Kidney epithelial cell (primary cell): Measurements from ENCODE around the gene PHC2. TPM values are rescaled to one million over a fixed set of nuclear protein-coding genes. Genes with fewer than 3 reads are reported as not detected.

ENCODE experiments used
- DNase-seq: peaks from one replicate; pipeline ENCODE4 v3.0.0-alpha.2; 2010; ENCODE audit warnings: low read depth
- H3K27me3 ChIP-seq: 2 replicates; pipeline ENCODE4 v1.6.0; 2011; ENCODE audit warnings: low read length; ENCODE audit not compliant: control insufficient read depth, insufficient read depth
- H3K36me3 ChIP-seq: 2 replicates; pipeline ENCODE4 v1.5.1; 2011; ENCODE audit warnings: low read length; ENCODE audit not compliant: control insufficient read depth, insufficient read depth
- H3K4me3 ChIP-seq: 2 replicates; pipeline ENCODE4 v1.5.1; 2011; ENCODE audit warnings: low read depth, mild to moderate bottlenecking, control low read depth, low read length
- CTCF ChIP-seq: IDR thresholded peaks from 2 replicates; pipeline ENCODE4 v1.5.1; 2011; ENCODE audit warnings: mild to moderate bottlenecking, moderate library complexity, low read length, control low read depth, inconsistent platforms; ENCODE audit not compliant: insufficient read depth, poor library complexity, severe bottlenecking
- total RNA-seq: library from RNA; depleted of rRNA; stranded (reverse); fragments of >200 nt; gene quantifications from 2 replicates; pipeline ENCODE4 v1.2.3, GENCODE V29; 2015

Gene PHC2
- total RNA-seq, 1 donor from 2014 or later, result 216 TPM

DNA sequence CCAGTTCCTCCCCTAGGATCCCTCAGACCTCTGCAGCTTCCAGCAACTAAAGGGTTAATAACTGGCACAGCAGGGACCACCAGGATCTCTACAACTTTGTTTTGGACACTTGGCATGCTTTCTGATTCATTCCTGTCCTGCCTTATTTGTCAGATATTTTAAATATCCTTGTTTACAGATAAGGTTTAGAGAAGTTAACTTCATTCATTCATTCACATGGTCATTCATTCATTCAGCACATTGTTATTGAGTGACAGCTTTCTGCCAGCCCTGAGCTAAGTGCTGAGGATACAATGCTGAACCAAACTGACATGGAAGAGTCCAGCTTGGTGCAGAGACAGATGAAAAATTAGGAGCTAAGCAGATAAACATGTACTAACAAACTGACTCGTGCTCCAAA is 8.8 kb upstream of the PHC2 start:
- no peak overlapping the region for H3K4me3 ChIP-seq
- no peak for TF ChIP-seq CTCF
- no peak for DNase-seq
- H3K36me3 ChIP-seq, result no peaks in the 10 kb centered on the region
- no peaks in the 10 kb centered on the region for H3K27me3 ChIP-seq

DNA sequence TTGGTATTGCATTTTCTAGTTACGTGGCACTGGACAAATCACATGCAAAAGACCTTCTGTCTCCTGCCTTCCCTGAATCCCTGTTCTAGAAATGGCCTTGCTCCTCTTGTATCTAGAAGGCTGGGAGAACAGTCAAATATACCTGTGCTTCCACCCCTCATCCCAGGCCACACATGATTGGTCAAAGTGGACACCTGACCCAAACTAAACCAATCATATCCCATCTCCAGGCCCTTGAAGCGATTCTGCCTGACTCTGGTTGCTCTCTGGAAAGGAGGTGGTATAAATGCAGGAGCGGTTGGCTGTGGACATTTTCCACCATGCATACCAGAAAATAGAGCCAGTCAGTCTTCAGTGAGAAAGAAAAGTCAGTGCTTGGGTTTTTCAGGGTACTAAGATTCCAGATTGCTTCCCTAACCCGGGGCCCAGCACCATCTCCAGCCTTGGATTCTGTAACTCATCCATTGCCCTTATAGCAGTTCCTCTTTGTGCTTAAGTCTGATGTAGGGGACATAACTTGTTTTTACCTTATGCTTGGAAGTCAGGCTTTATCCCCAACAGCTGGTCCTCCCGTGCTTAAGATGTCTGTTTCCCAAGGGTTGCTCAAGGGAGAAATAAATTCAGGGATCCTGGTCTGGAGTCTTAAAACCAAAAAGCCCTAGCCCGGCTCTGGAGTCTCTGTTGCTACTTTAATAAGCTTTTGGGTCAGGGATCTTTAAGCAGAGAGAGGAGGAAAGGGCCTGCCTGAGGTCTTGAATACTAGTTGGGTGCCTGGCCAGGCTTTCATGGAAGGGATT is 7.7 kb upstream of the PHC2 start:
- H3K4me3 ChIP-seq, result no peak overlapping the region
- no peak for DNase-seq
- no peak for TF ChIP-seq CTCF
- H3K36me3 ChIP-seq, result no peaks in the 10 kb centered on the region
- H3K27me3 ChIP-seq, result no peaks in the 10 kb centered on the region

DNA sequence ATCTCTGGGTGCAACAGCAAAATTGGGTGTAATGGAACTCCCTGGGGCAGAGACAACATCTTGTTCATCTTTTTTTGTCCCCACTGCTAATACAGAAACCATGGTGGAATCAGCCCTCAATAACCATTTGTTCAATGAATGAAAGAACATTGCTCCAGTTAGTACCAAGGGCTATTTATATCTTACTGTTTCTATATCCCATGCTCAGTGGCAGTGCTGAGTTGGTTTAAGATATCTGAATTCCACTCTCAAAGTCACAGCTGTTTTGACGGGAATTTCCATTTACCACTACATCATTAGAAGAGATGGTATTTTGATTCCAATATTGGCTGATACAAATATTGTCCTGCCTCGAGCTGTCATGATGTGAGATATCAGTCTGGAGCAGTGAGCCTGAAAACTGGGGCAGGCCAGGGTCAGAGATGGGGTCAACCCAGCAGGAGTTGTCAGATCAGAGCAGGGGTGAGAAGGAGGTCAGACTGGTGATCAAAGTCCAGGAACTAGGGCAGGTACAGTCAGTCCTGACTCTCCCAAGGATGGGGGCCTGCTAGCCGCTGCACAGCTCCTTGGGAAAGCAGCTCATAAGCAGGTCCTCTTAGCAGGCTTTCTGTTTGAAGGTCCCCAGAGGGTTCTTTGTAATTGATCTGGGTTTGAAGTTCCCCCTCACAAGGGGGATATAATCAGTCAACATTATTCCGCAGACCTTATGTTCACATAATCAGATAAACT is 5.8 kb upstream of the PHC2 start:
- H3K27me3 ChIP-seq, result no peaks in the 10 kb centered on the region
- no peak overlapping the region for H3K4me3 ChIP-seq
- DNase-seq, result no peak
- H3K36me3 ChIP-seq, result no peaks in the 10 kb centered on the region
- no peak for TF ChIP-seq CTCF

- TF ChIP-seq CTCF, result no peak
Observed at GRCh38 chr1:33435096-33435820, 4.4 kb upstream of the PHC2 start.

GRCh38 chr1:33434363-33434750 is 3.5 kb upstream of the PHC2 start:
- DNase-seq, result no peak
- H3K27me3 ChIP-seq, result no peaks in the 10 kb centered on the region

More at GRCh38 chr1:33435096-33435820, 4.4 kb upstream of the PHC2 start:
- Histone ChIP-seq H3K4me3 (no peak overlapping the region), H3K36me3 (no peaks in the 10 kb centered on the region), H3K27me3 (no peaks in the 10 kb centered on the region)
- no peak for DNase-seq

More at GRCh38 chr1:33434363-33434750, 3.5 kb upstream of the PHC2 start:
- H3K36me3 ChIP-seq, result no peaks in the 10 kb centered on the region
- H3K4me3 ChIP-seq, result no peak overlapping the region
- no peak for TF ChIP-seq CTCF
